ENCODE results near the gene ZNF473. TPM values are rescaled to one million over a fixed set of nuclear protein-coding genes. Genes with fewer than 3 reads are reported as not detected.

Gene ZNF473
- total and polyA plus RNA-seq, 2 of the 13 experiments (the other 11 are each of a cell fraction or from before 2014, with no cell fraction given), result 5.8 to 11.9 TPM

- TF ChIP-seq, protein P1, sequence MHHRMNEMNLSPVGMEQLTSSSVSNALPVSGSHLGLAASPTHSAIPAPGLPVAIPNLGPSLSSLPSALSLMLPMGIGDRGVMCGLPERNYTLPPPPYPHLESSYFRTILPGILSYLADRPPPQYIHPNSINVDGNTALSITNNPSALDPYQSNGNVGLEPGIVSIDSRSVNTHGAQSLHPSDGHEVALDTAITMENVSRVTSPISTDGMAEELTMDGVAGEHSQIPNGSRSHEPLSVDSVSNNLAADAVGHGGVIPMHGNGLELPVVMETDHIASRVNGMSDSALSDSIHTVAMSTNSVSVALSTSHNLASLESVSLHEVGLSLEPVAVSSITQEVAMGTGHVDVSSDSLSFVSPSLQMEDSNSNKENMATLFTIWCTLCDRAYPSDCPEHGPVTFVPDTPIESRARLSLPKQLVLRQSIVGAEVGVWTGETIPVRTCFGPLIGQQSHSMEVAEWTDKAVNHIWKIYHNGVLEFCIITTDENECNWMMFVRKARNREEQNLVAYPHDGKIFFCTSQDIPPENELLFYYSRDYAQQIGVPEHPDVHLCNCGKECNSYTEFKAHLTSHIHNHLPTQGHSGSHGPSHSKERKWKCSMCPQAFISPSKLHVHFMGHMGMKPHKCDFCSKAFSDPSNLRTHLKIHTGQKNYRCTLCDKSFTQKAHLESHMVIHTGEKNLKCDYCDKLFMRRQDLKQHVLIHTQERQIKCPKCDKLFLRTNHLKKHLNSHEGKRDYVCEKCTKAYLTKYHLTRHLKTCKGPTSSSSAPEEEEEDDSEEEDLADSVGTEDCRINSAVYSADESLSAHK (CRISPR knock-in tag; IDR thresholded peaks at IDR 0.05; ENCODE audit: borderline replicate concordance), result peak; percentile 92; the same call in 1 of the 2 replicates
- TF ChIP-seq CENPT (CRISPR knock-in tag; IDR thresholded peaks at IDR 0.05; ENCODE audit: low read depth) (peak; percentile 98), CBX1 (IDR thresholded peaks at IDR 0.05; ENCODE audit: low read depth) (no peak), SP1 (IDR thresholded peaks at IDR 0.05) (no peak), SP1 (CRISPR knock-in tag; IDR thresholded peaks at IDR 0.05) (0 out of 2 replicates have a peak, but pooled peaks have one; percentile 22), POLR2G (IDR thresholded peaks at IDR 0.05; ENCODE audit: low read depth, low read length) (peak; percentile 78), ZSCAN25 (CRISPR knock-in tag; IDR thresholded peaks at IDR 0.05) (peak; percentile 83), MAF1 (CRISPR knock-in tag; IDR thresholded peaks at IDR 0.05; ENCODE audit: borderline replicate concordance) (peak; percentile 87; the same call in 1 of the 2 replicates), ARNTL (CRISPR knock-in tag; IDR thresholded peaks at IDR 0.05) (peak; percentile 71; the same call in 1 of the 2 replicates), ASH2L (IDR thresholded peaks at IDR 0.05; ENCODE audit: insufficient read length, low read depth, low read length) (peak; percentile 83), HNRNPK (IDR thresholded peaks at IDR 0.05; ENCODE audit: low read depth, low read length, poor library complexity, severe bottlenecking) (no peak), RBAK (CRISPR knock-in tag; IDR thresholded peaks at IDR 0.05) (no peak), ZSCAN20 (CRISPR knock-in tag; IDR thresholded peaks at IDR 0.05; ENCODE audit: borderline replicate concordance) (no peak), NFE2L2 (IDR thresholded peaks at IDR 0.05; ENCODE audit: low read length) (no peak), RELA (CRISPR knock-in tag; IDR thresholded peaks at IDR 0.05) (no peak), ZNF891 (CRISPR knock-in tag; IDR thresholded peaks at IDR 0.05) (peak; percentile 99)
- TF ChIP-seq, protein P2, sequence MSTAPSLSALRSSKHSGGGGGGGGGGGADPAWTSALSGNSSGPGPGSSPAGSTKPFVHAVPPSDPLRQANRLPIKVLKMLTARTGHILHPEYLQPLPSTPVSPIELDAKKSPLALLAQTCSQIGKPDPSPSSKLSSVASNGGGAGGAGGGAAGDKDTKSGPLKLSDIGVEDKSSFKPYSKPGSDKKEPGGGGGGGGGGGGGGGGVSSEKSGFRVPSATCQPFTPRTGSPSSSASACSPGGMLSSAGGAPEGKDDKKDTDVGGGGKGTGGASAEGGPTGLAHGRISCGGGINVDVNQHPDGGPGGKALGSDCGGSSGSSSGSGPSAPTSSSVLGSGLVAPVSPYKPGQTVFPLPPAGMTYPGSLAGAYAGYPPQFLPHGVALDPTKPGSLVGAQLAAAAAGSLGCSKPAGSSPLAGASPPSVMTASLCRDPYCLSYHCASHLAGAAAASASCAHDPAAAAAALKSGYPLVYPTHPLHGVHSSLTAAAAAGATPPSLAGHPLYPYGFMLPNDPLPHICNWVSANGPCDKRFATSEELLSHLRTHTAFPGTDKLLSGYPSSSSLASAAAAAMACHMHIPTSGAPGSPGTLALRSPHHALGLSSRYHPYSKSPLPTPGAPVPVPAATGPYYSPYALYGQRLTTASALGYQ (CRISPR knock-in tag; IDR thresholded peaks at IDR 0.05), result 0 out of 2 replicates have a peak, but pooled peaks have one; percentile 53
- TF ChIP-seq, protein P3, sequence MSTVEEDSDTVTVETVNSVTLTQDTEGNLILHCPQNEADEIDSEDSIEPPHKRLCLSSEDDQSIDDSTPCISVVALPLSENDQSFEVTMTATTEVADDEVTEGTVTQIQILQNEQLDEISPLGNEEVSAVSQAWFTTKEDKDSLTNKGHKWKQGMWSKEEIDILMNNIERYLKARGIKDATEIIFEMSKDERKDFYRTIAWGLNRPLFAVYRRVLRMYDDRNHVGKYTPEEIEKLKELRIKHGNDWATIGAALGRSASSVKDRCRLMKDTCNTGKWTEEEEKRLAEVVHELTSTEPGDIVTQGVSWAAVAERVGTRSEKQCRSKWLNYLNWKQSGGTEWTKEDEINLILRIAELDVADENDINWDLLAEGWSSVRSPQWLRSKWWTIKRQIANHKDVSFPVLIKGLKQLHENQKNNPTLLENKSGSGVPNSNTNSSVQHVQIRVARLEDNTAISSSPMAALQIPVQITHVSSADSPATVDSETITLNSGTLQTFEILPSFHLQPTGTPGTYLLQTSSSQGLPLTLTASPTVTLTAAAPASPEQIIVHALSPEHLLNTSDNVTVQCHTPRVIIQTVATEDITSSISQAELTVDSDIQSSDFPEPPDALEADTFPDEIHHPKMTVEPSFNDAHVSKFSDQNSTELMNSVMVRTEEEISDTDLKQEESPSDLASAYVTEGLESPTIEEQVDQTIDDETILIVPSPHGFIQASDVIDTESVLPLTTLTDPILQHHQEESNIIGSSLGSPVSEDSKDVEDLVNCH (CRISPR knock-in tag; IDR thresholded peaks at IDR 0.05), result 0 out of 2 replicates have a peak, but pooled peaks have one; percentile 86
- TF ChIP-seq, protein P4, sequence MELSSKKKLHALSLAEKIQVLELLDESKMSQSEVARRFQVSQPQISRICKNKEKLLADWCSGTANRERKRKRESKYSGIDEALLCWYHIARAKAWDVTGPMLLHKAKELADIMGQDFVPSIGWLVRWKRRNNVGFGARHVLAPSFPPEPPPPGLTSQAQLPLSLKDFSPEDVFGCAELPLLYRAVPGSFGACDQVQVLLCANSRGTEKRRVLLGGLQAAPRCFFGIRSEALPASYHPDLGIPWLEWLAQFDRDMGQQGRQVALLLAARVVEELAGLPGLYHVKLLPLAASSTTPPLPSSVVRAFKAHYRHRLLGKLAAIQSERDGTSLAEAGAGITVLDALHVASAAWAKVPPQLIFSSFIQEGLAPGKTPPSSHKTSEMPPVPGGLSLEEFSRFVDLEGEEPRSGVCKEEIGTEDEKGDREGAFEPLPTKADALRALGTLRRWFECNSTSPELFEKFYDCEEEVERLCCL (CRISPR knock-in tag; IDR thresholded peaks at IDR 0.05; ENCODE audit: borderline replicate concordance), result no peak
- TF ChIP-seq, protein P5, sequence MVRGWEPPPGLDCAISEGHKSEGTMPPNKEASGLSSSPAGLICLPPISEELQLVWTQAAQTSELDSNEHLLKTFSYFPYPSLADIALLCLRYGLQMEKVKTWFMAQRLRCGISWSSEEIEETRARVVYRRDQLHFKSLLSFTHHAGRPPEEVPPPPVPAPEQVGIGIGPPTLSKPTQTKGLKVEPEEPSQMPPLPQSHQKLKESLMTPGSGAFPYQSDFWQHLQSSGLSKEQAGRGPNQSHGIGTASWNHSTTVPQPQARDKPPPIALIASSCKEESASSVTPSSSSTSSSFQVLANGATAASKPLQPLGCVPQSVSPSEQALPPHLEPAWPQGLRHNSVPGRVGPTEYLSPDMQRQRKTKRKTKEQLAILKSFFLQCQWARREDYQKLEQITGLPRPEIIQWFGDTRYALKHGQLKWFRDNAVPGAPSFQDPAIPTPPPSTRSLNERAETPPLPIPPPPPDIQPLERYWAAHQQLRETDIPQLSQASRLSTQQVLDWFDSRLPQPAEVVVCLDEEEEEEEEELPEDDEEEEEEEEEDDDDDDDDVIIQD (CRISPR knock-in tag; IDR thresholded peaks at IDR 0.05; ENCODE audit: low read depth), result 0 out of 2 replicates have a peak, but pooled peaks have one; percentile 45
Measured at GRCh38 chr19:50025794-50026549, at the start of gene ZNF473 (continued).
